ENCODE results near the gene BET1.

Gene BET1

GRCh38 chr7:93957767-93958166 lies 46.4 kb downstream of the BET1 start:
- no peak for DNase-seq (ENCODE audit: low read depth)

- DNase-seq (ENCODE audit: low read depth) = no peak
Observed at GRCh38 chr7:93955304-93955703, 48.9 kb downstream of the BET1 start.

- no peak for DNase-seq (ENCODE audit: low read depth)
Observed at GRCh38 chr7:93949423-93949822, 54.7 kb downstream of the BET1 start.

- no peak for DNase-seq (ENCODE audit: low read depth)
Observed at GRCh38 chr7:93948873-93949272, 55.3 kb downstream of the BET1 start.

- DNase-seq (ENCODE audit: low read depth) = no peak
Observed at GRCh38 chr7:93948106-93948505, 56.0 kb downstream of the BET1 start.

GRCh38 chr7:93945756-93946535 lies 58.2 kb downstream of the BET1 start:
- no peak for DNase-seq (ENCODE audit: low read depth)

- no peak for DNase-seq (ENCODE audit: low read depth)
Observed at GRCh38 chr7:93945083-93945482, 59.1 kb downstream of the BET1 start.

GRCh38 chr7:93944673-93945072 lies 59.5 kb downstream of the BET1 start:
- DNase-seq (ENCODE audit: low read depth) = no peak

- no peak for DNase-seq (ENCODE audit: low read depth)
Observed at GRCh38 chr7:93943816-93944540, 60.2 kb downstream of the BET1 start.
